Mammary epithelial cell (primary cell): ENCODE measurements around the gene STK11.

Experiments
- CTCF ChIP-seq, 2 donors: IDR thresholded peaks in 1 of 2; conservative IDR thresholded peaks in 1 of 2; 2 replicates each; pipeline ENCODE4 v1.5.1; 2011 to 2012; ENCODE audit warnings: inconsistent platforms in 2 of 2, low read length in 2 of 2, mild to moderate bottlenecking in 2 of 2, control low read depth in 1 of 2, low read depth in 1 of 2; ENCODE audit not compliant: insufficient read depth in 1 of 2; ENCODE audit errors: extremely low read depth in 1 of 2
- EZH2 ChIP-seq: IDR thresholded peaks from 2 replicates; pipeline ENCODE4 v1.6.1; 2012; ENCODE audit warnings: low read length, inconsistent platforms, borderline replicate concordance

DNA sequence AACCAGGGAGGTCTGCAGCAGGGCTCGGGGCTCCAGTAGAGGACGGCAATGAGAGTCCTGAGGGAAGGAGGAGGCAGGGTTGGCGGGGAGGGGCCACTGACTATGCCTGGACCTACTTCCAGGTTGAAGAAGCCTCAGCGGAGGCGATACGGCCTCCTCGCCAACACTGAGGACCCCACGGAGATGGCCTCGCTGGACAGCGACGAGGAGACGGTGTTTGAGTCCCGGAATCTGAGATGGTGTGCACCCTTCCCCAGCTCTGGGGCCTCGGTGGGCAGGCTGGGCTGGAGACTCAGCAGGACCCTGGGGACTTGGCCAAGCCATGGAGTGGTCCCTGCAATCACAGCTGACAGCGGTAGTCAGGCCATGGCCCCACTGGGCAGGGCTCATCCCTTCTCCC, 71.5 kb downstream of the STK11 start:
- TF ChIP-seq CTCF (conservative IDR thresholded peaks at IDR 0.05 in 1 of 2, IDR thresholded peaks at IDR 0.05 in 1 of 2; ENCODE audit: extremely low read depth in 1 of 2, insufficient read depth in 1 of 2, low read depth in 1 of 2, low read length in 2 of 2) (no peak), EZH2 (no peak)
